Suprapubic skin (tissue), 4 donors: Measurements from ENCODE around the gene FDPS. TPM values are rescaled to one million over a fixed set of nuclear protein-coding genes. Genes with fewer than 3 reads are reported as not detected.

Experiments used
- DNase-seq, 2 donors: peaks; one replicate each; pipeline ENCODE4 v3.0.0-alpha.2; 2019; ENCODE audit warnings: low spot score in 2 of 2
- H3K27ac ChIP-seq: fragments of 200-600 bp; sonication (generic); one replicate; pipeline ENCODE4 v1.5.1; 2019
- H3K27me3 ChIP-seq: fragments of 200-600 bp; sonication (generic); one replicate; pipeline ENCODE4 v1.5.1; 2019
- H3K36me3 ChIP-seq: fragments of 200-600 bp; sonication (generic); one replicate; pipeline ENCODE4 v1.5.1; 2019
- H3K4me1 ChIP-seq: fragments of 200-600 bp; sonication (generic); one replicate; pipeline ENCODE4 v1.5.1; 2019
- H3K4me3 ChIP-seq: fragments of 200-600 bp; sonication (generic); one replicate; pipeline ENCODE4 v1.5.1; 2019; ENCODE audit warnings: mild to moderate bottlenecking
- H3K9me3 ChIP-seq: fragments of 200-600 bp; sonication (generic); one replicate; pipeline ENCODE4 v1.5.1; 2019
- EP300 ChIP-seq: sonication (generic); formaldehyde crosslinking; IDR thresholded peaks from one replicate; pipeline ENCODE4 v1.6.1; 2017; ENCODE audit warnings: antibody characterized with exemption
- POLR2A ChIP-seq, 2 donors: fragments of 450-650 bp; IDR thresholded peaks; one replicate each; pipeline ENCODE4 v1.6.1; 2017; ENCODE audit warnings: antibody characterized with exemption in 2 of 2, mild to moderate bottlenecking in 2 of 2, moderate library complexity in 2 of 2
- POLR2AphosphoS5 ChIP-seq, 3 donors: sonication (generic); formaldehyde crosslinking; IDR thresholded peaks; one replicate each; pipeline ENCODE4 v1.6.1; 2017; ENCODE audit warnings: antibody characterized with exemption in 3 of 3
- WGBS: methylation state at CpG from one replicate; pipeline ENCODE4 v1.1.5; 2018; 5-methylcytosine and 5-hydroxymethylcytosine counted together
- total RNA-seq, 4 donors: library from RNA; depleted of rRNA; stranded (reverse); fragments of >200 nt; gene quantifications; one replicate each; pipeline ENCODE4 v1.1.0, GENCODE V29; 2016
- TF ChIP-seq, protein P1 (sequence below), 2 donors: fragments of 200-600 bp in 1 of 2; fragments of 450-650 bp in 1 of 2; sonication (generic) in 1 of 2; IDR thresholded peaks; one replicate each; pipeline ENCODE4 v1.5.1; 2016 to 2019; ENCODE audit warnings: antibody characterized with exemption in 2 of 2, mild to moderate bottlenecking in 1 of 2, moderate library complexity in 1 of 2

FDPS gene
- total RNA-seq, 4 donors from 2014 or later, result 110 to 194 (median 147) TPM

DNA sequence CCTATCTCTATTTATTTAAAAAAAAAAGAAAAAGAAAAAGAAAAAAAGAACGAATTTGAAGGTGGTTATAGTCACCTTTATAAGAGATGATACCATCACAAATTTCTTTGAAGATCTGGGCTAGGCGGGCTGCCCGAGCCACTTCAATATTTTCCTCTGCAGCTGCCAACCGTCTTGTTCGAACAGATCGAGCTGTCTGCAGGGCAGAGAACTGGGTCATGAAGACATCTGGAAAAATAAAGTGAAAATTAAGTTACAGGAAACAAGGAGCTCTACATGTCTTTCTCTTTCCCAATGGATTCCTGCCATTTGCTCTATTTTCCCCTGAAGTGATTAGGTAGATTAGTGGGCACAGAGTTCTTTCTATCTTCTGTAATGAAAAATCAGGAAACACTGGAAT, 44.0 kb downstream of the FDPS start:
- H3K27ac ChIP-seq, result no peak overlapping the region
- H3K4me3 ChIP-seq, result no peak overlapping the region
- no peaks in the 10 kb centered on the region for H3K27me3 ChIP-seq
- no peak for DNase-seq
- H3K4me1 ChIP-seq, result peaks cover 6% of the 10 kb centered on the region
- WGBS, result 57% methylated on average over 6 of the region's 6 CpGs
- no peaks in the 10 kb centered on the region for H3K9me3 ChIP-seq
- TF ChIP-seq POLR2AphosphoS5 (IDR thresholded peaks at IDR 0.05) (no peak), POLR2A (IDR thresholded peaks at IDR 0.05) (no peak), EP300 (no peak)
- TF ChIP-seq, protein P1, sequence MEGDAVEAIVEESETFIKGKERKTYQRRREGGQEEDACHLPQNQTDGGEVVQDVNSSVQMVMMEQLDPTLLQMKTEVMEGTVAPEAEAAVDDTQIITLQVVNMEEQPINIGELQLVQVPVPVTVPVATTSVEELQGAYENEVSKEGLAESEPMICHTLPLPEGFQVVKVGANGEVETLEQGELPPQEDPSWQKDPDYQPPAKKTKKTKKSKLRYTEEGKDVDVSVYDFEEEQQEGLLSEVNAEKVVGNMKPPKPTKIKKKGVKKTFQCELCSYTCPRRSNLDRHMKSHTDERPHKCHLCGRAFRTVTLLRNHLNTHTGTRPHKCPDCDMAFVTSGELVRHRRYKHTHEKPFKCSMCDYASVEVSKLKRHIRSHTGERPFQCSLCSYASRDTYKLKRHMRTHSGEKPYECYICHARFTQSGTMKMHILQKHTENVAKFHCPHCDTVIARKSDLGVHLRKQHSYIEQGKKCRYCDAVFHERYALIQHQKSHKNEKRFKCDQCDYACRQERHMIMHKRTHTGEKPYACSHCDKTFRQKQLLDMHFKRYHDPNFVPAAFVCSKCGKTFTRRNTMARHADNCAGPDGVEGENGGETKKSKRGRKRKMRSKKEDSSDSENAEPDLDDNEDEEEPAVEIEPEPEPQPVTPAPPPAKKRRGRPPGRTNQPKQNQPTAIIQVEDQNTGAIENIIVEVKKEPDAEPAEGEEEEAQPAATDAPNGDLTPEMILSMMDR (IDR thresholded peaks at IDR 0.05), result no peak
- peaks cover 93% of the 10 kb centered on the region for H3K36me3 ChIP-seq

DNA sequence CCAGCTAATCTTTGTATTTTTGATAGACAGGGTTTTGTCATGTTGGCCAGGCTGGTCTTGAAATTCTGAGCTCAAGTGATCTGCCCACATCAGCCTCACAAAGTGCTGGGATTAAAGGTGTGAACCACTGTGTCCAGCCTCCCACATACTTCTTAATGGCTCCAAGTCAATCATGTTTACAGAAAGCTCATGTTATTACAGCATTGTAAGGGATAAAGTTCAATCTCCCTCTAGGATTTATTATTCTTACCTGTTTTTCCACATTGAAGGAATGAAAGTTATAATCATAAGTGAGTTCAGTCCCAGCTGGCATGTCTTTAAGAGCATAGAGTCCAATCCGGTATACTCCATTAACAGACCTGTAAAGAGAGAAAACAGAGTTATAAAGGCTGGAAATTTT, 51.4 kb downstream of the FDPS start:
- Histone ChIP-seq H3K27me3 (no peaks in the 10 kb centered on the region), H3K4me3 (no peak overlapping the region), H3K4me1 (no peaks in the 10 kb centered on the region), H3K27ac (no peak overlapping the region), H3K36me3 (peaks cover 64% of the 10 kb centered on the region), H3K9me3 (no peaks in the 10 kb centered on the region)
- no peak for DNase-seq
- WGBS, result 84% methylated on average over 1 of the region's 1 CpG
- TF ChIP-seq EP300 (no peak), POLR2AphosphoS5 (IDR thresholded peaks at IDR 0.05) (no peak), POLR2A (IDR thresholded peaks at IDR 0.05) (no peak)
- TF ChIP-seq, protein P1 (IDR thresholded peaks at IDR 0.05), result no peak

Other genes with a start within 250 kb of the FDPS start
- 10 to 100 TPM; 22.4 to 44.2 (median 28.7) TPM for gene EFNA4, start 245.1 kb upstream of the FDPS start, total RNA-seq
- gene EFNA3, start 230.0 kb upstream of the FDPS start, total RNA-seq, result 100 to 1,000 TPM in 1 of 4 donors, 10 to 100 TPM in 3; 28.8 to 104 (median 77.6) TPM
- 100 to 1,000 TPM in 3 of 4 donors, 10 to 100 TPM in 1; 88.9 to 198 (median 120) TPM for gene EFNA1, start 181.0 kb upstream of the FDPS start, total RNA-seq
- gene SLC50A1, start 173.0 kb upstream of the FDPS start, total RNA-seq, result 10 to 100 TPM; 27.9 to 56.1 (median 32.6) TPM
- 10 to 100 TPM; 23.7 to 43.7 (median 30.2) TPM for gene DPM3, start 168.3 kb upstream of the FDPS start, total RNA-seq
- gene KRTCAP2, start 135.6 kb upstream of the FDPS start, total RNA-seq, result 100 to 1,000 TPM in 2 of 4 donors, 10 to 100 TPM in 2; 77.1 to 180 (median 113) TPM
- under 1 TPM in 2 of 4 donors, not detected in 2; 0.34 to 0.80 TPM for gene TRIM46, start 135.0 kb upstream of the FDPS start, total RNA-seq
- gene THBS3, start 101.0 kb upstream of the FDPS start, total RNA-seq, result 10 to 100 TPM; 21.4 to 90.8 (median 26.7) TPM
- gene MTX1, start 100.2 kb upstream of the FDPS start, total RNA-seq, result 10 to 100 TPM; 19.8 to 51.7 (median 36.9) TPM
- 10 to 100 TPM; 23.6 to 32.1 (median 25.7) TPM for gene ENTREP3, start 53.4 kb upstream of the FDPS start, total RNA-seq
- 10 to 100 TPM; 45.1 to 73.3 (median 67.6) TPM for gene SCAMP3, start 46.5 kb upstream of the FDPS start, total RNA-seq
- 10 to 100 TPM; 27.6 to 72.3 (median 36.2) TPM for gene CLK2, start 35.4 kb upstream of the FDPS start, total RNA-seq
- 10 to 100 TPM in 3 of 4 donors, 1 to 10 TPM in 1; 6.6 to 12.8 (median 10.4) TPM for gene HCN3, start 31.4 kb upstream of the FDPS start, total RNA-seq
- gene PKLR, start 7.4 kb upstream of the FDPS start, total RNA-seq, result 1 to 10 TPM in 3 of 4 donors, under 1 TPM in 1; 0.24 to 2.5 (median 2.1) TPM
- 10 to 100 TPM; 34.2 to 51.5 (median 42.8) TPM for gene RUSC1, start 12.0 kb downstream of the FDPS start, total RNA-seq